OCI-LY3 (cell line): ENCODE data around the gene KCNMA1.

Experiments used
- EZH2phosphoT487 ChIP-seq: fragments of 200-600 bp; shearing (Covaris generic); IDR thresholded peaks from 2 replicates; pipeline ENCODE4 v1.6.1; 2018; ENCODE audit warnings: antibody characterized with exemption, mixed run types, low read depth
- TF ChIP-seq, protein P1 (sequence below): fragments of 200-600, 300-600 bp; sonication (generic); IDR thresholded peaks from 2 replicates; pipeline ENCODE4 v1.5.1; 2014; ENCODE audit warnings: antibody characterized with exemption, low read length, low read depth

- TF ChIP-seq, protein P1, sequence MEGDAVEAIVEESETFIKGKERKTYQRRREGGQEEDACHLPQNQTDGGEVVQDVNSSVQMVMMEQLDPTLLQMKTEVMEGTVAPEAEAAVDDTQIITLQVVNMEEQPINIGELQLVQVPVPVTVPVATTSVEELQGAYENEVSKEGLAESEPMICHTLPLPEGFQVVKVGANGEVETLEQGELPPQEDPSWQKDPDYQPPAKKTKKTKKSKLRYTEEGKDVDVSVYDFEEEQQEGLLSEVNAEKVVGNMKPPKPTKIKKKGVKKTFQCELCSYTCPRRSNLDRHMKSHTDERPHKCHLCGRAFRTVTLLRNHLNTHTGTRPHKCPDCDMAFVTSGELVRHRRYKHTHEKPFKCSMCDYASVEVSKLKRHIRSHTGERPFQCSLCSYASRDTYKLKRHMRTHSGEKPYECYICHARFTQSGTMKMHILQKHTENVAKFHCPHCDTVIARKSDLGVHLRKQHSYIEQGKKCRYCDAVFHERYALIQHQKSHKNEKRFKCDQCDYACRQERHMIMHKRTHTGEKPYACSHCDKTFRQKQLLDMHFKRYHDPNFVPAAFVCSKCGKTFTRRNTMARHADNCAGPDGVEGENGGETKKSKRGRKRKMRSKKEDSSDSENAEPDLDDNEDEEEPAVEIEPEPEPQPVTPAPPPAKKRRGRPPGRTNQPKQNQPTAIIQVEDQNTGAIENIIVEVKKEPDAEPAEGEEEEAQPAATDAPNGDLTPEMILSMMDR: no peak
- TF ChIP-seq EZH2phosphoT487: no peak
These were observed 755.4 kb downstream of the KCNMA1 start for GRCh38 chr10:76882245-76882644.
